Right renal cortex interstitium (tissue), 3 donors: ENCODE results near the gene SYT1. TPM values are rescaled to one million over a fixed set of nuclear protein-coding genes. Genes with fewer than 3 reads are reported as not detected.
"Not testable (repeated sequence)": the region's sequence is repeated elsewhere in the genome, so short reads cannot be mapped to it uniquely, and the experiment has no call there.

Experiments
- DNase-seq, 3 donors: peaks; one replicate each; pipeline ENCODE4 v3.0.0-alpha.2; 2013; ENCODE audit warnings: low read depth in 3 of 3, low spot score in 2 of 3
- polyA plus RNA-seq, 3 donors: library from polyadenylated mRNA; unstranded; fragments of 120-200 nt; gene quantifications; one replicate each; pipeline ENCODE4 v1.2.1, GENCODE V29; 2013; ENCODE audit not compliant: insufficient read length in 3 of 3

Gene SYT1
- polyA plus RNA-seq = 10 to 100 TPM; 21.4 to 23.9 (median 21.8) TPM

DNA sequence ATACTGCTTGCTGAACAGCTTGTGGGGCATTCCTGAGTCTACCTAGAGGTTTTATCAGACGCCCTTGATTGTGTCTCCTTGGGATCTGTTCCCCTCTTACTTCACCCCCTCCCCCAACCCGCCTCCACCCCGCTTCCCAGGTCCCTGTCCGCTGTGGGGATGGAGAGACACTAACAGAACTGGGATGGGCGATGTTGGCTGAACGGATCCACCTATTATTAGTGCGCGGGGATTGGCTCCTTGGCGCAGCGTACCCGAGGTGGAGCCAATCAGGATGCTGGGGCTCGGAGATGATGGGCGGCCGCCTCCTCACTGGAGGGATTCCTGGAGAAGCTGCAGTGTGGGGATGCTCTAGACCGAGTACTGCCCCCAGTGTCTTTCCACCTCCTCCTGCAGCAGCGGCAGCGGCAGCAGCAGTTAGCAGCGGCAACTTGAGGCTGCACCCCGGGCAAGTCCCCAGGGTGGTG lies at the start of gene SYT1:
Gene SYT1, plus strand, starts transcription at position 372 of the 467 bp plus-strand sequence.
- peak; percentile 56 to 73 (median 69) for DNase-seq

- no peak for DNase-seq
Measured at GRCh38 chr12:78818487-78818886, 46.1 kb upstream of the SYT1 start.

- DNase-seq = no peak
Measured at GRCh38 chr12:78820946-78821345, 43.6 kb upstream of the SYT1 start.

DNA sequence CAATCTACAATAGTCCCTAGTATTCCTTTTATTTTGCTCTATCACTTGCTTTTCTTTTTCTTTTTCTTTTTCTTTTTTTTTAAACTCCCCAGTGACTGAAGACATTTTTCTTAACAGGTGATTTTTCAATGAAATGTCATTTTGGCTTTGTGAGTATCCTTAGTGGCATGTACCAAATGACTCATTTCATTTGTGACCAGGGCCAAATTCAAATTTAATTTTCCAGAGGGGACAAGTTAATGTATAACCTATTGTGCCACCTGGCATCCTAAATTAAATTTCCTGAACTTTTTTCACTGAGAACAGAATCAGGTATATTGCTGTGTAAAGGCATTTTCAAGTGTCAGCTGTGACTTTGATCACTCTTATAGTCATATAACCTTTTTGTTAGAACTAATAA lies 39.7 kb upstream of the SYT1 start:
- DNase-seq = no peak

DNA sequence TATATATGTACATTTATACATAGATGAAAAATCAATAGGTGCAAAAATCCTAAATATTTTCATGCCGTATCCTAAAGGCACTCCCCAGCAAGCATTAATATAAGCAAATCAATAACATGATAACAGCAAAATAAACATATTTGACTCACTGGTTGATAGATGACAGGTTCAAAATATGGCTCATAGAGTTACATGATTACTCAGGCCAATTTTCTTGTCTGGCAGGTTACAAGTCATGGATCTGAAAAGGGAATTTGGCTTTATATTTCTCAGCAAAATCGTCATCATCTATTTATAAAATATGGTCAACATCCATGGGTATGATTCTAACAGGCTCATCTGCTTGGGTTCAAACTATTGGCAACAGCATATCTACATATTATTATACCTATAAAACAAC lies 34.9 kb upstream of the SYT1 start:
- DNase-seq = no peak

DNA sequence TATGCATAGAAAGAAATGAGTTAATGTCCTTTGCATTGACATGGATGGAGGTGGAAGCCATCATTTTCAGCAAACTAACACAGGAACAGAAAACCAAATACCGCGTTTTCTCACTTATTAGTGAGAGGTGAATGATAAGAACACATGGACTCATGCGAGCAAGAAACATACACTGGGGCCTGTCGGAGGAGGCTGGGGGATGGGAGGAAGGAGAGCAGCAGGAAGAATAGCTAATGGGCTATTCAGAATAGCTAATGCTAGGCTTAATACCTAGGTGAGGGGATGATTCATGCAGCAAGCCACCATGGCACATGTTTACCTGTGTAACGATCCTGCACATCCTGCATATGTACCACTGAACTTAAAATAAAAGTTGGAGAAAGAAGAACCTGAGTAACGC lies 29.1 kb upstream of the SYT1 start:
- DNase-seq = no peak

DNA sequence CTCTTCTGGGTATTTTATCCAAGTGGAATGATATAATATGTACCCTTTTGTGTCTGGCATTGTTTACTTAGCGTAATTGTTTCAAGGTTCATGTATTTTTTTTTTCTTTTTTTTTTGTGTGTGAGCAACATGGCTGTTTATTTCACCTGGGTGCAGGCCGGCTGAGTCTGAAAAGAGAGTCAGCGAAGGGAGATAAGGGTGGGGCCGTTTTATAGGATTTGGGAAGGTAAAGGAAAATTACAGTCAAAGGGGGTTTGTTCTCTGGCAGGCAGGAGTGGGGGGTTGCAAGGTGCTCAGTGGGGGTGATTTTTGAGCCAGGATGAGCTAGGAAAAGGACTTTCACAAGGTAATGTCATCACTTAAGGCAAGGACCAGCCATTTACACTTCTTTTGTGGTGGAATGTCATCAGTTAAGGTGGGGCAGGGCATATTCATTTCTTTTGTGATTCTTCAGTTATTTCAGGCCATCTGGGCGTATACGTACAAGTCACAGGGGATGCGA lies 24.0 kb upstream of the SYT1 start:
- not testable (repeated sequence) for DNase-seq

DNA sequence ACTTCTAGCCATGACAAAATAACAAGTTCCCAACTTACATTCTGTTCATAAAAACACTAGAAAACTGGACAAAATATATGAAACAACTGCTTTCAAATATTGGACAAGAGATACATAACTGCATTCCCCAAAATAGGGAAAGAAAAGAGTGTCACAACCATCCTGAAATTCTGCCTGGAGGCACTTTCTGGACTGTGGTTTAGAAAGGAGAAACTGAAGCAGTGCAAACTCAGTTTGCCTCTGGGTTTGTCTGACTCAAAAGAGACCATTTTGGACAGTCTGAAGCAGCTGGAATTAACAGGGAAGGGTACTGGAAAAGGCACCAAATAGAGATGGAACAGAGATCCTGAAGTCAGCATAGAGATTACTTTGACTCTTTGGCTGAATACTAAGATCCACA lies 11.3 kb upstream of the SYT1 start:
- DNase-seq = no peak

GRCh38 chr12:78863482-78864402 lies 832 bp upstream of the SYT1 start:
- DNase-seq = peak; percentile 23 to 49 (median 39)

DNA sequence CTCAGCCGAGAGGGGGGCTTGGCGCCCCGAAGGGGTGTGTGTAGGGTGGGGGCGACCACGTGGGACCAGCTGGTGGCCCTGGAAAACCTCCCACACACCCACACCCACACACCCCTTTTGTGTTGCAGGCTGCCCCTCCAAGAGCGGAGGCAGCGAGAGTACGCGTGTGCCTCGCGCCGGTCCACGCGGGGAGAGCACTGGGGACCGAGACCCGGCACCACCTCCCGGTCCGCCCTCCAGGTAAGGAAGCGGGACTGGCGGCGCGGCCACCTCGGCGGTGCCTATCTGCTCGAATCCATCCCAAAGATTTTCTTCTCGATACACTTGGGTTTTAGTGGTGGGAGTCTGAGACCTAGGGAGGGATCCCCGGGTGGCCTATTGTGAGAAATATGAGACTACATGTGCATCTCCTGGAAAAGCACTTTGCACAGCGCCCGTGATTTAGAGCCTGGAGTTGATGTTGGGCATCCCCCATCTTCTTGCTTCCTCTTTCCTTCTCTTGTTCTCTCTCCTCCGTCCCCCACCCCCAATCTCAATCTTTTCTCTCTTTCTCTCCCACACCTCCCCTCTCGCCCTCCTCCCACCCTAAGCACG lies 393 bp downstream of the SYT1 start:
- peak in 2 of 3 donors; percentile 35 to 37 for DNase-seq

DNA sequence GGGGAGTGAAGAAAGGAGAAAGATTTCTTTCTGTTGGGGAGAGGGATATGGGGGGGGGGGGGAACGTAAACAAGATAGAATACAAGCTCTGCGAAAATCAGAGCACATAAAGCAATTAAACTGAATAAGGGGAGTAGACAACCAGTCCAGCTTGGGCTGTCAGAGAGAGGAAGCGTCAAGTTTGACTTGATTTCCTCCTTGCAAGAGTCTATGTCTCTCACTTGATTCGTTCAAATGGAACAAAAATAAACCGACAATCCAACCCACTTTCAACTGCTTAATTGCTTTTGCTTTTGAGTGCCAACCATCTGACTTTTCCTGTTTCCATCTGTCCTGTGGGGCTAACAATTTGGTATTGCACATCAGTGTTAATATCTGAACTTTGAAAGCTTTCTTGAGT lies 942 bp downstream of the SYT1 start:
- DNase-seq = peak in 1 of 3 donors; percentile 10

DNA sequence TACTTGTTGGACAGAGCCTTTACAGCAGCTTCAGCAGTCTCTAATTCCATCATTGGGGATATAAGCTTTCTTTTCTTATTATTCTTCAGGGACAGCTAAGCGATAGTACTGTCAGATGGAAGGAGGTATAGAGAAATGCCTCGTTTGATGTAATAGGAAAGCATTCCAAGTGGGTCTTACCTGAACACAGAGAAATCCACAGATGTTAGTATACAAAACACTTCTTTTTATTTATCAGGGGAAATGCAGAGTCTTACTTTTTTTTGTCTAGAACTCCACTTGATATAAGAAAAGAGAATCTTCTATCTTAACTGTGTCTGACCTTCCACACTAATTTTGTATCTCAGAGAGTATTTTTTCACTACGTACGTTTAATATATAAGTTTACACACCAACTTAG lies 1.9 kb downstream of the SYT1 start:
- no peak for DNase-seq

GRCh38 chr12:78870539-78870938 lies 6.0 kb downstream of the SYT1 start:
- no peak for DNase-seq

DNA sequence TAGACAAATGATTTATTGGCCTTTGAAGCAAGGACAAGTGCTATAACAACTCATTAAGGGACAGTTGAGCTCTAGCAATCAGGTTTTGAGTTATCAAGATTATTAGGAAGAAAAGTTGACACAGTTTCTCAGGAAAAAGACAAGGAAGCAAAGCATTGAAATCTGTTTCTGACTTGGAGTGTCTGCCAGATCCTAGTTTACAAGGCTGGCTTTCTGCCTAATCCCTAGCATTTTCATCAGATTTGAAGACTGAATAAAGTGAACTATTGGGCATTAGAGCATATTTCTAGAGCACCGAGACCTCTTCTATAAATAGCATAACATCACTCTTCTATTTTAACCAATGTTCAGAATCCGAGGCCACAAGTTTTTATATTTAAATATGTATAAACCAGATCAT lies 7.0 kb downstream of the SYT1 start:
- no peak for DNase-seq

DNA sequence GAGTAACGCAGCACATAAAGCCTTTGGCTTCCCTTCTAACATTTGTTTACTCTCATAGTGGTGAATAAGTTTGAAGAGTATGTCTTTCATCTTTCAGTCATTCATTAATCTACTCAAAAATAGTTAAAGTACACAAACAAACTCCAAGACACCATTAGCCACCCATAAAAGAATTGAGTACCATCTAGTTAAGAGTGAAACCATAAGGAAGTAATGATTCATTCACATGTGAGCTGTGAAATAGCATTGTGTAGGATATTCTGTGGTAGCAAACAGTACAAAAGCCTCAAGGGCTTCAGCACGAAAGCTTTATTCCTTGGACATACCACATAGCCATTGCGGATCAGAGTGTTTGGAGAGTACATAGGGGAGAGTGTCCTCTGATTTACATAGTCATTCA lies 13.9 kb downstream of the SYT1 start:
- no peak for DNase-seq

- DNase-seq = no peak
Measured at GRCh38 chr12:78878866-78879265, 14.3 kb downstream of the SYT1 start.

- no peak for DNase-seq
Measured at GRCh38 chr12:78880078-78880477, 15.5 kb downstream of the SYT1 start.

DNA sequence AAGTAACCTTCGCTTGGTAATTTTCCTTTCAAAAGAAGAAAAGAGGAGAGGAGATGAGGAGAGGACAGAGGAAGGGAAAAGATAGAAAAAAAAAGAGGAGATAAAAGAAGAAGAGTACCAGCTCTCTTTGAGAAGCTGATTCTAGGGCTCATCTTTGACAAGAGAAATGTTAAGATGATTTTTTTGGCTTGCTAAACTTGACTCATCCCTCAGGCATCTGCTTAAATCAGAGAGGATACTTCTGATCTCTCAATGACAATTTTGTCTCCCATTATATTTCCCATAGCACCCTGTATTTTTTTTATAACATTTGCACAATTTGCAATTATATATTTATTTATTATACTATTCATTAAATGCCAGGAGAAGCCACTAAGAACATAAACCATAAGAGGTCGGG lies 17.1 kb downstream of the SYT1 start:
- no peak for DNase-seq

DNA sequence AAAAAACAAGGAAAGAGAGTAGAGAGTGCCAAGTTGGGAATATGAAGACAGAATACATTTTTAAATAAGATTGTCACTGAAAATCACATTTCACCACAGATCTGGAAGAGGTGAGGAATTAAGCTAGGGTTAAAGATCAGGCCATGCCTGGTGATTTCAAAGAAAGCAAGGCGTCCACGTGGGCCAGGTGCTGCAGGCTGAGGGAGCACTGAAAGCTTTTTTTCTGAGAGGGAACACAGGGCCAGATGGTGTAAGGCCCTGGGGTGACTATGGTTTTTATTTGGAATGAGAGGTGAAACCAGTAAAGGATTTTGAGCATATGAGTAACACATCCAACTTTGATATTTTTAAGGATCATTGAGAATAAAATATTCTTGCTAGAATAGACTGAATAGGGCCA lies 20.9 kb downstream of the SYT1 start:
- no peak for DNase-seq

- DNase-seq = no peak
Measured at GRCh38 chr12:78886719-78887407, 22.3 kb downstream of the SYT1 start.

- DNase-seq = no peak
Measured at GRCh38 chr12:78887444-78887843, 22.9 kb downstream of the SYT1 start.
